ENCODE measurements around the gene TRAPPC3L.

GRCh38 chr6:116476002-116476678 is 69.3 kb downstream of the TRAPPC3L start:
- TF ChIP-seq POLR2A (IDR thresholded peaks at IDR 0.05): no peak
- no peak for TF ChIP-seq CTCF (IDR thresholded peaks at IDR 0.05 in 8 of 11, conservative IDR thresholded peaks at IDR 0.05 in 3 of 11)
